ENCODE results near the gene CCDC181. TPM values are rescaled to one million over a fixed set of nuclear protein-coding genes. Genes with fewer than 3 reads are reported as not detected.

Gene CCDC181
- total and polyA plus RNA-seq, 2 of the 8 experiments (the other 6 are each of a cell fraction or from before 2014, with no cell fraction given): 1.2 to 3.7 TPM

DNA sequence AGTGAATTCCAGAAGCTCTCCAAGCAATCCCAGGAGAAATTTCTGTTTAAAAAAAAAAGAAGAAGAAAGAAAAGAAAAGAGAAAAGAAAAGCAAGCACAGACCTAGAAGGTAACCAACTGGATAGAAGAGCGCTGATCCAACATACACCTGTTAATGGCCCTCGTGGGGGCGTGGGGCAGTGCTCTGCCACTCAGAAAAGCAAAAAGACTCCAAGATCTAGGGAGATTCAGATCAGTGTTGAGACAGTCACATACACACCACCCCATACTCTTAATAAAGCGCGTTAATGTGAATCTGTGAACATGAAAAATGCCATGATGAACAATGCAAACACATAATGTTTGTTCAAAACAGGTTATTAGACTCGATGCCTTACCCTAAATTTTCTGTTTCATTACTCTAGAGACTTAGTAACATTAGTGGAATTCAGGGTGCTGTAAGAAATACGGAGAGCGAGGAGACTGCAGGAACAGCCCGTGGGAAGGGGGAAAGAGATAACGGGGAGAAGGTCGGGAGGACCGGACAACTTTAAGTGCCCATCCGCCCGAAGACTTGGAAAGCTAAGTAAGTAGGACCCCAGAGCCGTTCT, 60.1 kb downstream of the CCDC181 start (continued):
- TF ChIP-seq ATF3 (IDR thresholded peaks at IDR 0.05; ENCODE audit: insufficient read depth, low read depth, low read length) (no peak), MAFK (IDR thresholded peaks at IDR 0.05; ENCODE audit: low read depth, low read length) (no peak), TAF7 (optimal IDR thresholded peaks at IDR 0.05; ENCODE audit: borderline replicate concordance, low read depth, low read length) (no peak), BRCA1 (IDR thresholded peaks at IDR 0.05; ENCODE audit: low read depth, low read length) (no peak), NANOG (IDR thresholded peaks at IDR 0.05; ENCODE audit: insufficient read depth, low read depth, low read length, poor library complexity, severe bottlenecking) (no peak), CTBP2 (IDR thresholded peaks at IDR 0.05; ENCODE audit: borderline replicate concordance, insufficient read depth, insufficient read length, low read length) (no peak), POLR2AphosphoS5 (IDR thresholded peaks at IDR 0.05; ENCODE audit: low read depth, low read length) (no peak), BCL11A (IDR thresholded peaks at IDR 0.05; ENCODE audit: low read depth in 2 of 2, low read length in 2 of 2) (no peak), SAP30 (IDR thresholded peaks at IDR 0.05; ENCODE audit: insufficient read depth, insufficient replicate concordance, low read length) (no peak), CHD2 (IDR thresholded peaks at IDR 0.05; ENCODE audit: low read length) (no peak)
